ENCODE measurements around the gene MTA2.
A peak's percentile ranks its signal among the peaks of the same experiment; 100 is the strongest.

MTA2 gene

GRCh38 chr11:62644220-62644619 is 42.6 kb upstream of the MTA2 start:
- no peaks in the 10 kb centered on the region for H3K4me1 ChIP-seq (ENCODE audit: insufficient read depth, poor library complexity, severe bottlenecking)
- no peak for TF ChIP-seq CTCF (IDR thresholded peaks at IDR 0.05; ENCODE audit: poor library complexity, severe bottlenecking)
- ATAC-seq (ENCODE audit: low read depth), result no peak
- no peaks in the 10 kb centered on the region for H3K27me3 ChIP-seq (ENCODE audit: insufficient read depth, poor library complexity, severe bottlenecking)
- H3K27ac ChIP-seq (ENCODE audit: poor library complexity, severe bottlenecking), result no peak overlapping the region
- H3K9me3 ChIP-seq (ENCODE audit: severe bottlenecking), result no peaks in the 10 kb centered on the region
- H3K36me3 ChIP-seq (ENCODE audit: low read depth), result peaks cover 48% of the 10 kb centered on the region
- DNase-seq (ENCODE audit: low spot score), result no peak
- H3K4me3 ChIP-seq (ENCODE audit: severe bottlenecking), result no peak overlapping the region

GRCh38 chr11:62632492-62632891 is 30.8 kb upstream of the MTA2 start:
- peaks cover 100% of the 10 kb centered on the region for H3K36me3 ChIP-seq (ENCODE audit: low read depth)
- DNase-seq (ENCODE audit: low spot score) (no peak), ATAC-seq (ENCODE audit: low read depth) (no peak)
- no peak overlapping the region for H3K27ac ChIP-seq (ENCODE audit: poor library complexity, severe bottlenecking)
- no peaks in the 10 kb centered on the region for H3K9me3 ChIP-seq (ENCODE audit: severe bottlenecking)
- H3K4me3 ChIP-seq (ENCODE audit: severe bottlenecking), result no peak overlapping the region
- TF ChIP-seq CTCF (IDR thresholded peaks at IDR 0.05; ENCODE audit: poor library complexity, severe bottlenecking), result no peak
- no peaks in the 10 kb centered on the region for H3K27me3 ChIP-seq (ENCODE audit: insufficient read depth, poor library complexity, severe bottlenecking)
- no peaks in the 10 kb centered on the region for H3K4me1 ChIP-seq (ENCODE audit: insufficient read depth, poor library complexity, severe bottlenecking)

GRCh38 chr11:62627713-62628112 is 26.0 kb upstream of the MTA2 start:
- no peak overlapping the region for H3K27ac ChIP-seq (ENCODE audit: poor library complexity, severe bottlenecking)
- H3K9me3 ChIP-seq (ENCODE audit: severe bottlenecking), result no peaks in the 10 kb centered on the region
- peaks cover 72% of the 10 kb centered on the region for H3K36me3 ChIP-seq (ENCODE audit: low read depth)
- peak; percentile 48; the same call in 2 of the 3 replicates for ATAC-seq (ENCODE audit: low read depth)
- peak; percentile 16 for TF ChIP-seq CTCF (IDR thresholded peaks at IDR 0.05; ENCODE audit: poor library complexity, severe bottlenecking)
- no peaks in the 10 kb centered on the region for H3K27me3 ChIP-seq (ENCODE audit: insufficient read depth, poor library complexity, severe bottlenecking)
- no peak for DNase-seq (ENCODE audit: low spot score)
- no peak overlapping the region for H3K4me3 ChIP-seq (ENCODE audit: severe bottlenecking)
- no peaks in the 10 kb centered on the region for H3K4me1 ChIP-seq (ENCODE audit: insufficient read depth, poor library complexity, severe bottlenecking)

GRCh38 chr11:62622476-62623089 is 20.9 kb upstream of the MTA2 start:
- H3K27me3 ChIP-seq (ENCODE audit: insufficient read depth, poor library complexity, severe bottlenecking), result no peaks in the 10 kb centered on the region
- DNase-seq (ENCODE audit: low spot score) (no peak), ATAC-seq (ENCODE audit: low read depth) (no peak)
- H3K4me3 ChIP-seq (ENCODE audit: severe bottlenecking), result no peak overlapping the region
- H3K9me3 ChIP-seq (ENCODE audit: severe bottlenecking), result no peaks in the 10 kb centered on the region
- peaks cover 16% of the 10 kb centered on the region for H3K4me1 ChIP-seq (ENCODE audit: insufficient read depth, poor library complexity, severe bottlenecking)
- peak overlapping the region; percentile 84 for H3K27ac ChIP-seq (ENCODE audit: poor library complexity, severe bottlenecking)
- no peak for TF ChIP-seq CTCF (IDR thresholded peaks at IDR 0.05; ENCODE audit: poor library complexity, severe bottlenecking)
- H3K36me3 ChIP-seq (ENCODE audit: low read depth), result peaks cover 26% of the 10 kb centered on the region
